KMS-11 (cell line): ENCODE measurements around the gene EPHA6.

Source experiments
- H2AFZ ChIP-seq: fragments of 200-600 bp; sonication (generic); 2 replicates; pipeline ENCODE4 v1.6.1; 2016; ENCODE audit warnings: antibody characterized with exemption, mixed run types, low read depth
- H3K27ac ChIP-seq: fragments of 200-600 bp; sonication (generic); 2 replicates; pipeline ENCODE4 v1.6.1; 2016; ENCODE audit warnings: mild to moderate bottlenecking, mixed run types
- H3K27me3 ChIP-seq: fragments of 200-600 bp; sonication (generic); 2 replicates; pipeline ENCODE4 v1.6.1; 2017; ENCODE audit warnings: mild to moderate bottlenecking, low read depth, mixed run types, moderate library complexity; ENCODE audit not compliant: insufficient read depth
- H3K36me3 ChIP-seq: fragments of 200-600 bp; sonication (generic); 2 replicates; pipeline ENCODE4 v1.6.1; 2017; ENCODE audit warnings: mild to moderate bottlenecking, mixed run types; ENCODE audit not compliant: insufficient read depth
- H3K4me1 ChIP-seq: fragments of 200-600 bp; sonication (generic); 2 replicates; pipeline ENCODE4 v1.6.1; 2016; ENCODE audit warnings: mild to moderate bottlenecking, low read depth, mixed run types; ENCODE audit not compliant: poor library complexity, severe bottlenecking
- H3K4me2 ChIP-seq: fragments of 200-600 bp; sonication (generic); 2 replicates; pipeline ENCODE4 v1.7.0; 2016; ENCODE audit warnings: mild to moderate bottlenecking, mixed run types
- H3K4me3 ChIP-seq: fragments of 200-600 bp; sonication (generic); IDR thresholded peaks from 2 replicates; pipeline ENCODE4 v1.6.1; 2017; ENCODE audit warnings: low read depth, low read length, mixed read lengths; ENCODE audit not compliant: insufficient read depth
- H3K79me2 ChIP-seq: fragments of 200-600 bp; sonication (generic); 2 replicates; pipeline ENCODE4 v1.6.1; 2016; ENCODE audit warnings: low read depth, mixed run types; ENCODE audit not compliant: insufficient read depth
- H3K9ac ChIP-seq: fragments of 200-600 bp; sonication (generic); 2 replicates; pipeline ENCODE4 v1.6.1; 2016; ENCODE audit warnings: mild to moderate bottlenecking, mixed run types
- H4K20me1 ChIP-seq: fragments of 200-600 bp; sonication (generic); 2 replicates; pipeline ENCODE4 v1.6.1; 2016; ENCODE audit warnings: mild to moderate bottlenecking, mixed run types; ENCODE audit not compliant: insufficient read depth
- TF ChIP-seq, protein P1 (sequence below): fragments of 200-600 bp; sonication (generic); conservative IDR thresholded peaks from 2 replicates; pipeline ENCODE4 v1.6.1; 2017; ENCODE audit warnings: low read depth, mild to moderate bottlenecking, antibody characterized with exemption, low read length, moderate library complexity, mixed read lengths

The EPHA6 gene

DNA sequence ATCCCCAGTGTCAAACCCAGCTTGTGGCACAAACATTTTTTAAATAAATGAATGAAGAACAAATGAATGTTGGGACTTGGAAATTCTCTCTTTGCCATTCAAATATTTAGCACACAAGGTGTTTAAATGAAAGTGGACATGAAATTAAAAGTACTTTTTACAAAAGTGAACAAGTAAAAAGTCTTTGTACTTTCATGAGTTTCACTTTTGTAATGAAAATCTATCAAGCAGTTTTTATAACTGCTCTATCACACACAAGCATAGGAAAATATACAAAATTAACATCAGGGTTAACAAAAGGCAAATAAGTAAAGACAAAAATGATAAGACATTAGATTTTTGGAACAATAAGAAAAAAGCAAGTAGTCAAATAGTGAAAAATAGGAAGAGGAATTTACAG lies 866.3 kb downstream of the EPHA6 start:
- Histone ChIP-seq H3K27me3 (no peaks in the 10 kb centered on the region), H3K9ac (no peak overlapping the region), H4K20me1 (no peaks in the 10 kb centered on the region), H3K4me3 (no peak overlapping the region), H3K36me3 (no peaks in the 10 kb centered on the region), H3K27ac (no peak overlapping the region), H3K79me2 (no peaks in the 10 kb centered on the region), H3K4me2 (no peak overlapping the region), H2AFZ (no peak overlapping the region), H3K4me1 (no peaks in the 10 kb centered on the region)
- TF ChIP-seq, protein P1, sequence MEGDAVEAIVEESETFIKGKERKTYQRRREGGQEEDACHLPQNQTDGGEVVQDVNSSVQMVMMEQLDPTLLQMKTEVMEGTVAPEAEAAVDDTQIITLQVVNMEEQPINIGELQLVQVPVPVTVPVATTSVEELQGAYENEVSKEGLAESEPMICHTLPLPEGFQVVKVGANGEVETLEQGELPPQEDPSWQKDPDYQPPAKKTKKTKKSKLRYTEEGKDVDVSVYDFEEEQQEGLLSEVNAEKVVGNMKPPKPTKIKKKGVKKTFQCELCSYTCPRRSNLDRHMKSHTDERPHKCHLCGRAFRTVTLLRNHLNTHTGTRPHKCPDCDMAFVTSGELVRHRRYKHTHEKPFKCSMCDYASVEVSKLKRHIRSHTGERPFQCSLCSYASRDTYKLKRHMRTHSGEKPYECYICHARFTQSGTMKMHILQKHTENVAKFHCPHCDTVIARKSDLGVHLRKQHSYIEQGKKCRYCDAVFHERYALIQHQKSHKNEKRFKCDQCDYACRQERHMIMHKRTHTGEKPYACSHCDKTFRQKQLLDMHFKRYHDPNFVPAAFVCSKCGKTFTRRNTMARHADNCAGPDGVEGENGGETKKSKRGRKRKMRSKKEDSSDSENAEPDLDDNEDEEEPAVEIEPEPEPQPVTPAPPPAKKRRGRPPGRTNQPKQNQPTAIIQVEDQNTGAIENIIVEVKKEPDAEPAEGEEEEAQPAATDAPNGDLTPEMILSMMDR, result no peak

DNA sequence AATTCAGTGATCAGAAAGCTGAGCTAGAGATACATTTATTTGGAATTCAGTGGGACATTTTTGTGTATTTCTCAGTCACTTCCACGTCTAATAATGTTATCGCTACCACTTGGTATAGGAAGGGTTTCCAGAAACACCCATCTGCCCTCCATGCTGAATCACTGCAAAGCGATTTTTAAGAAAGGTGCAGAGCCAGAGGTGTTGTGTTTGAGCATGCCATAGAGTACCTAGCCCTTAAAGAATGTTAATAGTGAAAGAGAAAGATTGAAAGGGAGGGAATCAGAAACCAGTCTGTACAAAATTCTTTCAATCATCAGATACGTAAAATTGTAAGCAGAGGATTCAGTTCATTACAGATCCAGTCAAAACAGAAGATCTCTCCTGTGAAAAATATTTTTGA lies 870.1 kb downstream of the EPHA6 start:
- TF ChIP-seq, protein P1, result no peak
- Histone ChIP-seq H3K4me1 (no peaks in the 10 kb centered on the region), H2AFZ (no peak overlapping the region)

DNA sequence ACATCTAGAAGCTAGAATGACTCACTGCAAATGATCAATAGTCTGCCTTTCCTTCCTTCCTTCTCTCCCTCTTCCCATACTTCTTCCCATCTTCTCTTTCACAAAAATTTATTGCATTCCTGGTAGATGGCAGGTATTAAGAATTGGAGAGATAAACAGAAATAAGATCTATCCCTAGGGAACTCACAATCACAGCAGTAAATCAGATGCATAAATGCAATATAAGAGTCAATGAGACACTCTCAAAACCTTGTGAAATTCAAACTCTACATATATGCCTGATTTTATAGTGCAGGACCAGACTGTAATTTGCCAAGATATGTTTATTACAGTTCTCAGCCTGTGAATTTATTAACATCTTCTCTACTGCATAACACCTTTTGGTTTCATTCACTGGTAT lies 871.9 kb downstream of the EPHA6 start:
- TF ChIP-seq, protein P1, result no peak
- H3K27ac ChIP-seq, result no peak overlapping the region
- no peak overlapping the region for H3K4me3 ChIP-seq
- no peaks in the 10 kb centered on the region for H3K79me2 ChIP-seq
- no peaks in the 10 kb centered on the region for H4K20me1 ChIP-seq
- H3K27me3 ChIP-seq, result no peaks in the 10 kb centered on the region
- no peak overlapping the region for H3K9ac ChIP-seq
- H2AFZ ChIP-seq, result no peak overlapping the region
- H3K4me1 ChIP-seq, result no peaks in the 10 kb centered on the region
- no peak overlapping the region for H3K4me2 ChIP-seq
- no peaks in the 10 kb centered on the region for H3K36me3 ChIP-seq

More for the DNA sequence above, 870.1 kb downstream of the EPHA6 start:
- Histone ChIP-seq H4K20me1 (no peaks in the 10 kb centered on the region), H3K4me3 (no peak overlapping the region), H3K27ac (no peak overlapping the region), H3K27me3 (no peaks in the 10 kb centered on the region), H3K36me3 (no peaks in the 10 kb centered on the region), H3K9ac (no peak overlapping the region), H3K79me2 (no peaks in the 10 kb centered on the region), H3K4me2 (no peak overlapping the region)

DNA sequence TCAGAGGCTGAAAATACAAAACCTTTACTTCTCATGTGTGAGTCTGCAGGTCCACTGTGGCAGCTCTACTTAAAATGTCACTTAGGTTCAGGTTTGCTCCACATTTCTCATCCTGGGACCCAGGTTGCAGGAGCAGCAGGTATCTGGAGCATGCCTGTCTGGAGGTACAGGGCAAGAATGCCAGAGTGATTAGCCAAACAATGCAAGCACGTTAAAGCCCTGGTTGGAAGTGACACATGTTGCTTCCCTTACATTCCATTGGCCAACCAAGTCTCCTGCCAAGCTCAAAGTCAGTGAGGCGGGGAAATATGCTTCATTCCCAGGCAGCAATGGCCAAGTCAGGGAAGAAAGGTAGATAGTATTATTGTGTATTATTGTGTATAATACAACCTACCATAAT lies 873.3 kb downstream of the EPHA6 start:
- Histone ChIP-seq H3K36me3 (no peaks in the 10 kb centered on the region), H3K27me3 (no peaks in the 10 kb centered on the region), H3K79me2 (no peaks in the 10 kb centered on the region), H4K20me1 (no peaks in the 10 kb centered on the region), H3K4me1 (no peaks in the 10 kb centered on the region), H3K4me3 (no peak overlapping the region), H2AFZ (no peak overlapping the region), H3K4me2 (no peak overlapping the region), H3K9ac (no peak overlapping the region), H3K27ac (no peak overlapping the region)
- TF ChIP-seq, protein P1, result no peak
